Fibroblast of mammary gland (primary cell): ENCODE results near the gene WDR83.
A peak's percentile ranks its signal among the peaks of the same experiment; 100 is the strongest.
"Not testable (repeated sequence)": the region's sequence is repeated elsewhere in the genome, so short reads cannot be mapped to it uniquely, and the experiment has no call there.

Experiments
- DNase-seq: peaks from one replicate; pipeline ENCODE4 v3.0.0-alpha.2; 2010; ENCODE audit warnings: low read depth
- H3K4me3 ChIP-seq: 2 replicates; pipeline ENCODE4 v1.5.1; 2011; ENCODE audit warnings: low read depth, mild to moderate bottlenecking, low read length, moderate library complexity; ENCODE audit not compliant: control insufficient read depth
- TF ChIP-seq, protein P1 (sequence below): conservative IDR thresholded peaks from 2 replicates; pipeline ENCODE4 v1.5.1; 2011; ENCODE audit warnings: low read depth, low read length, inconsistent platforms; ENCODE audit not compliant: control insufficient read depth, insufficient read depth

WDR83 gene

DNA sequence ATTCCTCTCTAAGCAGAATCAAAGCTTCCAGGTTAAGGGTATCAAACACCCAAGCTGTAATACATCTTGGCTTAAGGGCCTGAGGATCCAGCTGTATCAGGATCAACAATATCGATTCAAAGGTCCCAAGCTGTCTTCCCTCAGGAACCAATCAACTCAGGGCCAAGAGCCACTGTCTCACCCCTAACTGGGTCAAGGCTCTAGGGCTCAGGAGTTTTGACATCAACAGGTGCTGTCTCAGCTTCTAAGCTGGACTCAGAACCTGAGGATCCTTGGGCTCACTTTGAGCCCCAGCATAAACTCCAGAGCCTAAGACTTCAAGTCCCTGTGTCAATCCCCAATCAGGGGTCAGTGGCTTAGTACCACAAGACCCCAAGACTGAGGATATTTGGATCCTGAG lies 28.9 kb downstream of the WDR83 start:
- TF ChIP-seq, protein P1, sequence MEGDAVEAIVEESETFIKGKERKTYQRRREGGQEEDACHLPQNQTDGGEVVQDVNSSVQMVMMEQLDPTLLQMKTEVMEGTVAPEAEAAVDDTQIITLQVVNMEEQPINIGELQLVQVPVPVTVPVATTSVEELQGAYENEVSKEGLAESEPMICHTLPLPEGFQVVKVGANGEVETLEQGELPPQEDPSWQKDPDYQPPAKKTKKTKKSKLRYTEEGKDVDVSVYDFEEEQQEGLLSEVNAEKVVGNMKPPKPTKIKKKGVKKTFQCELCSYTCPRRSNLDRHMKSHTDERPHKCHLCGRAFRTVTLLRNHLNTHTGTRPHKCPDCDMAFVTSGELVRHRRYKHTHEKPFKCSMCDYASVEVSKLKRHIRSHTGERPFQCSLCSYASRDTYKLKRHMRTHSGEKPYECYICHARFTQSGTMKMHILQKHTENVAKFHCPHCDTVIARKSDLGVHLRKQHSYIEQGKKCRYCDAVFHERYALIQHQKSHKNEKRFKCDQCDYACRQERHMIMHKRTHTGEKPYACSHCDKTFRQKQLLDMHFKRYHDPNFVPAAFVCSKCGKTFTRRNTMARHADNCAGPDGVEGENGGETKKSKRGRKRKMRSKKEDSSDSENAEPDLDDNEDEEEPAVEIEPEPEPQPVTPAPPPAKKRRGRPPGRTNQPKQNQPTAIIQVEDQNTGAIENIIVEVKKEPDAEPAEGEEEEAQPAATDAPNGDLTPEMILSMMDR, result no peak

GRCh38 chr19:12695997-12696365 lies 29.4 kb downstream of the WDR83 start:
- TF ChIP-seq, protein P1, result no peak
- DNase-seq, result no peak
- H3K4me3 ChIP-seq, result peak overlapping the region; percentile 80

More for the DNA sequence above, 28.9 kb downstream of the WDR83 start:
- peak overlapping the region; percentile 80 for H3K4me3 ChIP-seq
- no peak for DNase-seq

GRCh38 chr19:12696366-12697335 lies 30.0 kb downstream of the WDR83 start, which contains the start of gene FBXW9:
TSS of gene FBXW9 (minus strand) at chr19:12696631. CDS start at chr19:12696581, 50 bp downstream.
- TF ChIP-seq, protein P1, result no peak
- peak within 1 kb of the TSS; percentile 80 for H3K4me3 ChIP-seq
- peak; percentile 95 for DNase-seq

DNA sequence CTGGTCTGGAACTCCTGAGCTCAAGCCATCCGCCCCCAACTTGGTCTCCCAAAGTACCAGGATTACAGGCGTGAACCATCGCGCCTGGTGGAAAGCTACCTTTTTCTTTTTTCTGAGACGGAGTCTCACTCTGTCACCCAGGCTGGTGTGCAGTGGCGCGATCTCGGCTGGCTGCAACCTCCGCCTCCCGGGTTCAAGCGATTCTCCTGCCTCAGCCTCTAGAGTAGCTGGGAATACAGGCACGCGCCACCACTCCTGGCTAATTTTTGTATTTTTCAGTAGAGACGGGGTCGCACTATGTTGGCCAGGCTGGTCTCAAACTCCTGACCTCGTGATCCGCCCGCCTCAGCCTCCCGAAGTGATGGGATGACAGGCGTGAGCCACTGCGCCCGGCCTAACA lies 30.8 kb downstream of the WDR83 start:
- not testable (repeated sequence) for H3K4me3 ChIP-seq, DNase-seq

DNA sequence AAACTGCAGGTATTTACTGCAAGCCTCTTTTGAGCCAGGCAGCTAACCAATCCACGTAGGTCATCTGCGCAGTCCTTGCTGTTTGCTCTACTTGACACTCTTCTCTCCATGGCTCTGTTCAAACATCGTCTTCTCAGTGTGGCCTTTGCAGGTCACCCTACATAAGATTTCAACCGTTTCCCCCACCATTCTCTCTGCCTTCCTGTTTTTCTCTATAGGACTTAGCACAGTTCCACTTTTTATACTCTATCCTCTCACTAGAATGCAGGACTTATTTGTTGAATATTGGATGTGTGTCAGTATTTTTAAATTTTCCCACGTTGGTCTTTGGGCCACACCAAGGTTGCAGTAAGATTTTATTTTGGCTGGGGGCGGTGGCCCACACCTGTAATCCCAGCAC lies 31.5 kb downstream of the WDR83 start:
- TF ChIP-seq, protein P1, result no peak
- DNase-seq, result no peak
- H3K4me3 ChIP-seq, result no peak overlapping the region

GRCh38 chr19:12701596-12702282 lies 35.1 kb downstream of the WDR83 start:
- no peak overlapping the region for H3K4me3 ChIP-seq
- no peak for DNase-seq
- TF ChIP-seq, protein P1, result no peak

DNA sequence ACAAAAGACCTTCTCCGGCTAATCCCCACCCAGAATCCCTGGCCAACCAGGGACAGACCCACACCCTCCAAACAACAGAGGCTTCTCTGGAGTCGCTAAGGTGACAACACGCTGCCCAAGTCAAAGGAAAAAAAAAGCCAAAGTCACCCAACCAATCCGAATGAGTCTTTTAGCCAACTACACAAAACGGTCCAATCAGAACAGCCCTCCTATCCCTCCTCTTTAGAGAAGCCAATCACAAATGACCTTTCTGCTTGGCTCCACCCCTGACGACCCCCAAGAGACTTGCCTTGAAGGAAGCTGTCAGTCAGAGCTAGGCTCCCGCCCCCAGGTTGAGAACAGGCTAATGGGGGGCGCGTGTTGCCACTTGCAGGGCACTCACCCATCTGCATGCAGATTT lies 36.4 kb downstream of the WDR83 start:
- TF ChIP-seq, protein P1, result no peak

More for the DNA sequence above, 36.4 kb downstream of the WDR83 start:
- no peak overlapping the region for H3K4me3 ChIP-seq
- peak; percentile 74 for DNase-seq
